ENCODE data around the gene MAK.

MAK gene

GRCh38 chr6:10793035-10793434, 45.3 kb downstream of the MAK start:
- H3K4me3 ChIP-seq (ENCODE audit: control insufficient read depth in 1 of 7, extremely low read depth in 1 of 7, insufficient read depth in 4 of 7, low read depth in 2 of 7, low read length in 6 of 7): no peak overlapping the region

GRCh38 chr6:10792101-10792500, 46.2 kb downstream of the MAK start:
- 100% methylated on average over 5 of the region's 5 CpGs for WGBS (ENCODE audit: insufficient coverage)
- Histone ChIP-seq H3K27ac (ENCODE audit: insufficient read depth in 1 of 2, low read depth in 1 of 2, low read length in 2 of 2, poor library complexity in 1 of 2, severe bottlenecking in 2 of 2) (no peak overlapping the region), H3K9me3 (ENCODE audit: control extremely low read depth in 1 of 5, control insufficient read depth in 4 of 5, insufficient read depth in 2 of 5, low read depth in 1 of 5, low read length in 4 of 5) (no peaks in the 10 kb centered on the region), H3K27me3 (replicated peaks in 2 of 5; ENCODE audit: control insufficient read depth in 4 of 5, insufficient read depth in 5 of 5, low read length in 4 of 5) (no peaks in the 10 kb centered on the region), H3K4me3 (ENCODE audit: control insufficient read depth in 1 of 7, extremely low read depth in 1 of 7, insufficient read depth in 4 of 7, low read depth in 2 of 7, low read length in 6 of 7) (no peak overlapping the region), H3K4me1 (ENCODE audit: control extremely low read depth in 1 of 4, control insufficient read depth in 4 of 4, insufficient read depth in 4 of 4, low read length in 3 of 4) (no peaks in the 10 kb centered on the region), H3K36me3 (ENCODE audit: control insufficient read depth in 4 of 4, insufficient read depth in 4 of 4, low read length in 3 of 4) (peaks cover 0 to 2% (median 0%) of the 10 kb centered on the region in 4 experiments)
- ChIA-PET CTCF (interaction anchor here (0.9 to 3.0 kb wide), 2 partner anchors 10 to 313 kb away, joined by 3 to 12 read pairs; no protein-coding TSS in a partner anchor), POLR2A (no interaction called here)
- no peak for DNase-seq

More at GRCh38 chr6:10793035-10793434, 45.3 kb downstream of the MAK start:
- ChIA-PET POLR2A (no interaction called here), CTCF (interaction anchor here (0.9 to 3.0 kb wide), 3 partner anchors 9 to 314 kb away, joined by 3 to 12 read pairs (median 3); no protein-coding TSS in a partner anchor)
- Histone ChIP-seq H3K9me3 (ENCODE audit: control extremely low read depth in 1 of 5, control insufficient read depth in 4 of 5, insufficient read depth in 2 of 5, low read depth in 1 of 5, low read length in 4 of 5) (no peaks in the 10 kb centered on the region), H3K27ac (ENCODE audit: insufficient read depth in 1 of 2, low read depth in 1 of 2, low read length in 2 of 2, poor library complexity in 1 of 2, severe bottlenecking in 2 of 2) (no peak overlapping the region), H3K4me1 (ENCODE audit: control extremely low read depth in 1 of 4, control insufficient read depth in 4 of 4, insufficient read depth in 4 of 4, low read length in 3 of 4) (no peaks in the 10 kb centered on the region), H3K36me3 (ENCODE audit: control insufficient read depth in 4 of 4, insufficient read depth in 4 of 4, low read length in 3 of 4) (peaks cover 0 to 2% (median 0%) of the 10 kb centered on the region in 4 experiments), H3K27me3 (replicated peaks in 2 of 5; ENCODE audit: control insufficient read depth in 4 of 5, insufficient read depth in 5 of 5, low read length in 4 of 5) (no peaks in the 10 kb centered on the region)
- WGBS (ENCODE audit: insufficient coverage): 100% methylated on average over 1 of the region's 3 CpGs
- DNase-seq: no peak

GRCh38 chr6:10791673-10792072, 46.7 kb downstream of the MAK start:
- POLR2A ChIA-PET: no interaction called here
- DNase-seq: no peak
- no peaks in the 10 kb centered on the region for H3K27me3 ChIP-seq (replicated peaks in 2 of 5; ENCODE audit: control insufficient read depth in 4 of 5, insufficient read depth in 5 of 5, low read length in 4 of 5)
- H3K4me3 ChIP-seq (ENCODE audit: control insufficient read depth in 1 of 7, extremely low read depth in 1 of 7, insufficient read depth in 4 of 7, low read depth in 2 of 7, low read length in 6 of 7): no peak overlapping the region
- CTCF ChIA-PET: interaction anchor here (3.0 kb wide), 1 partner anchor 313 kb away, joined by 12 read pairs; no protein-coding TSS in a partner anchor
- WGBS (ENCODE audit: insufficient coverage): 100% methylated on average over 2 of the region's 5 CpGs
- H3K27ac ChIP-seq (ENCODE audit: insufficient read depth in 1 of 2, low read depth in 1 of 2, low read length in 2 of 2, poor library complexity in 1 of 2, severe bottlenecking in 2 of 2): no peak overlapping the region
- peaks cover 0 to 2% (median 0%) of the 10 kb centered on the region in 4 experiments for H3K36me3 ChIP-seq (ENCODE audit: control insufficient read depth in 4 of 4, insufficient read depth in 4 of 4, low read length in 3 of 4)
- no peaks in the 10 kb centered on the region for H3K9me3 ChIP-seq (ENCODE audit: control extremely low read depth in 1 of 5, control insufficient read depth in 4 of 5, insufficient read depth in 2 of 5, low read depth in 1 of 5, low read length in 4 of 5)
- H3K4me1 ChIP-seq (ENCODE audit: control extremely low read depth in 1 of 4, control insufficient read depth in 4 of 4, insufficient read depth in 4 of 4, low read length in 3 of 4): no peaks in the 10 kb centered on the region

GRCh38 chr6:10779076-10779475, 59.3 kb downstream of the MAK start:
- H3K36me3 ChIP-seq (ENCODE audit: control insufficient read depth in 4 of 4, insufficient read depth in 4 of 4, low read length in 3 of 4): peaks cover 0 to 8% (median 4%) of the 10 kb centered on the region in 4 experiments
- ChIA-PET CTCF (interaction anchor here (1.1 to 1.7 kb wide), 2 partner anchors 9 to 22 kb away, joined by 4 read pairs; no protein-coding TSS in a partner anchor), POLR2A (no interaction called here)
- peaks cover 0 to 5% (median 2%) of the 10 kb centered on the region in 4 experiments for H3K4me1 ChIP-seq (ENCODE audit: control extremely low read depth in 1 of 4, control insufficient read depth in 4 of 4, insufficient read depth in 4 of 4, low read length in 3 of 4)
- H3K9me3 ChIP-seq (ENCODE audit: control extremely low read depth in 1 of 5, control insufficient read depth in 4 of 5, insufficient read depth in 2 of 5, low read depth in 1 of 5, low read length in 4 of 5): no peaks in the 10 kb centered on the region
- 96% methylated on average over 4 of the region's 8 CpGs for WGBS (ENCODE audit: insufficient coverage)
- no peak overlapping the region for H3K4me3 ChIP-seq (ENCODE audit: control insufficient read depth in 1 of 7, extremely low read depth in 1 of 7, insufficient read depth in 4 of 7, low read depth in 2 of 7, low read length in 6 of 7)
- H3K27me3 ChIP-seq (replicated peaks in 2 of 5; ENCODE audit: control insufficient read depth in 4 of 5, insufficient read depth in 5 of 5, low read length in 4 of 5): no peaks in the 10 kb centered on the region
- DNase-seq: no peak
- H3K27ac ChIP-seq (ENCODE audit: insufficient read depth in 1 of 2, low read depth in 1 of 2, low read length in 2 of 2, poor library complexity in 1 of 2, severe bottlenecking in 2 of 2): no peak overlapping the region

- Histone ChIP-seq H3K36me3 (ENCODE audit: control insufficient read depth in 4 of 4, insufficient read depth in 4 of 4, low read length in 3 of 4) (peaks cover 0 to 8% (median 4%) of the 10 kb centered on the region in 4 experiments), H3K4me3 (ENCODE audit: control insufficient read depth in 1 of 7, extremely low read depth in 1 of 7, insufficient read depth in 4 of 7, low read depth in 2 of 7, low read length in 6 of 7) (no peak overlapping the region), H3K9me3 (ENCODE audit: control extremely low read depth in 1 of 5, control insufficient read depth in 4 of 5, insufficient read depth in 2 of 5, low read depth in 1 of 5, low read length in 4 of 5) (no peaks in the 10 kb centered on the region), H3K27me3 (replicated peaks in 2 of 5; ENCODE audit: control insufficient read depth in 4 of 5, insufficient read depth in 5 of 5, low read length in 4 of 5) (no peaks in the 10 kb centered on the region), H3K27ac (ENCODE audit: insufficient read depth in 1 of 2, low read depth in 1 of 2, low read length in 2 of 2, poor library complexity in 1 of 2, severe bottlenecking in 2 of 2) (no peak overlapping the region), H3K4me1 (ENCODE audit: control extremely low read depth in 1 of 4, control insufficient read depth in 4 of 4, insufficient read depth in 4 of 4, low read length in 3 of 4) (peaks cover 0 to 5% (median 2%) of the 10 kb centered on the region in 4 experiments)
- DNase-seq: no peak
- WGBS (ENCODE audit: insufficient coverage): 100% methylated on average over 2 of the region's 3 CpGs
- POLR2A ChIA-PET: no interaction called here
- CTCF ChIA-PET: interaction anchor here (1.7 kb wide), 1 partner anchor 23 kb away, joined by 4 read pairs; no protein-coding TSS in a partner anchor
These were observed 60.1 kb downstream of the MAK start for GRCh38 chr6:10778230-10778629.

- POLR2A ChIA-PET: no interaction called here
- Histone ChIP-seq H3K36me3 (ENCODE audit: control insufficient read depth in 4 of 4, insufficient read depth in 4 of 4, low read length in 3 of 4) (peaks cover 6 to 14% (median 8%) of the 10 kb centered on the region in 4 experiments), H3K27me3 (replicated peaks in 2 of 5; ENCODE audit: control insufficient read depth in 4 of 5, insufficient read depth in 5 of 5, low read length in 4 of 5) (no peaks in the 10 kb centered on the region), H3K27ac (ENCODE audit: insufficient read depth in 1 of 2, low read depth in 1 of 2, low read length in 2 of 2, poor library complexity in 1 of 2, severe bottlenecking in 2 of 2) (no peak overlapping the region), H3K4me3 (ENCODE audit: control insufficient read depth in 1 of 7, extremely low read depth in 1 of 7, insufficient read depth in 4 of 7, low read depth in 2 of 7, low read length in 6 of 7) (no peak overlapping the region), H3K4me1 (ENCODE audit: control extremely low read depth in 1 of 4, control insufficient read depth in 4 of 4, insufficient read depth in 4 of 4, low read length in 3 of 4) (no peaks in the 10 kb centered on the region), H3K9me3 (ENCODE audit: control extremely low read depth in 1 of 5, control insufficient read depth in 4 of 5, insufficient read depth in 2 of 5, low read depth in 1 of 5, low read length in 4 of 5) (no peaks in the 10 kb centered on the region)
- peak; percentile 23 to 70 (median 37) for DNase-seq
- CTCF ChIA-PET: interaction anchor here (1.2 kb wide), 1 partner anchor 12 kb away, joined by 6 read pairs; no protein-coding TSS in a partner anchor
- WGBS (ENCODE audit: insufficient coverage): 83% methylated on average over 11 of the region's 12 CpGs
These were observed 66.9 kb downstream of the MAK start for GRCh38 chr6:10771371-10771894.

- ChIA-PET CTCF (interaction anchor here (1.2 to 1.9 kb wide), 3 partner anchors 10 to 259 kb away, joined by 4 to 6 read pairs (median 4); no protein-coding TSS in a partner anchor), POLR2A (no interaction called here)
- no peak overlapping the region for H3K27ac ChIP-seq (ENCODE audit: insufficient read depth in 1 of 2, low read depth in 1 of 2, low read length in 2 of 2, poor library complexity in 1 of 2, severe bottlenecking in 2 of 2)
- no peaks in the 10 kb centered on the region for H3K9me3 ChIP-seq (ENCODE audit: control extremely low read depth in 1 of 5, control insufficient read depth in 4 of 5, insufficient read depth in 2 of 5, low read depth in 1 of 5, low read length in 4 of 5)
- H3K36me3 ChIP-seq (ENCODE audit: control insufficient read depth in 4 of 4, insufficient read depth in 4 of 4, low read length in 3 of 4): peaks cover 3 to 14% (median 5%) of the 10 kb centered on the region in 4 experiments
- H3K27me3 ChIP-seq (replicated peaks in 2 of 5; ENCODE audit: control insufficient read depth in 4 of 5, insufficient read depth in 5 of 5, low read length in 4 of 5): no peaks in the 10 kb centered on the region
- no peaks in the 10 kb centered on the region for H3K4me1 ChIP-seq (ENCODE audit: control extremely low read depth in 1 of 4, control insufficient read depth in 4 of 4, insufficient read depth in 4 of 4, low read length in 3 of 4)
- DNase-seq: no peak
- no CpG with 5 or more reads among the region's 3 CpGs for WGBS (ENCODE audit: insufficient coverage)
- no peak overlapping the region for H3K4me3 ChIP-seq (ENCODE audit: control insufficient read depth in 1 of 7, extremely low read depth in 1 of 7, insufficient read depth in 4 of 7, low read depth in 2 of 7, low read length in 6 of 7)
These were observed 68.9 kb downstream of the MAK start for GRCh38 chr6:10769419-10769818.
